Neural progenitor cell (in vitro differentiated cells): ENCODE measurements around the gene GFAP. TPM values are rescaled to one million over a fixed set of nuclear protein-coding genes. Genes with fewer than 3 reads are reported as not detected.
A peak's percentile ranks its signal among the peaks of the same experiment; 100 is the strongest.

ENCODE experiments used
- DNase-seq: peaks from one replicate; pipeline ENCODE4 v3.0.0-alpha.2; 2016; ENCODE audit warnings: low spot score
- H2AFZ ChIP-seq: fragments of 200-600 bp; sonication (generic); replicated peaks from 2 replicates; pipeline ENCODE4 v1.6.1; 2016; ENCODE audit warnings: antibody characterized with exemption
- H3F3A ChIP-seq: fragments of 200-600 bp; sonication (generic); 2 replicates; pipeline ENCODE4 v1.6.1; 2016; ENCODE audit warnings: antibody characterized with exemption, low read depth
- H3K27ac ChIP-seq: fragments of 200-600 bp; sonication (generic); 2 replicates; pipeline ENCODE4 v1.5.1; 2016; ENCODE audit warnings: mild to moderate bottlenecking
- H3K27me3 ChIP-seq: fragments of 200-600 bp; sonication (generic); 2 replicates; pipeline ENCODE4 v1.6.1; 2016; ENCODE audit warnings: mild to moderate bottlenecking, moderate library complexity
- H3K36me3 ChIP-seq: fragments of 200-600 bp; sonication (generic); 2 replicates; pipeline ENCODE4 v1.5.1; 2016
- H3K4me1 ChIP-seq: fragments of 200-600 bp; sonication (generic); 2 replicates; pipeline ENCODE4 v1.6.1; 2016; ENCODE audit warnings: mixed run types
- H3K4me2 ChIP-seq: fragments of 200-600 bp; sonication (generic); 2 replicates; pipeline ENCODE4 v1.6.1; 2016
- H3K4me3 ChIP-seq: fragments of 200-600 bp; sonication (generic); 2 replicates; pipeline ENCODE4 v1.5.1; 2016
- H3K79me2 ChIP-seq: fragments of 200-600 bp; sonication (generic); 2 replicates; pipeline ENCODE4 v1.6.1; 2016; ENCODE audit warnings: low read depth
- H3K9ac ChIP-seq: fragments of 200-600 bp; sonication (generic); 2 replicates; pipeline ENCODE4 v1.6.1; 2016
- H3K9me3 ChIP-seq: fragments of 200-600 bp; sonication (generic); 2 replicates; pipeline ENCODE4 v1.5.1; 2016; ENCODE audit warnings: low read depth
- H4K20me1 ChIP-seq: fragments of 200-600 bp; sonication (generic); 2 replicates; pipeline ENCODE4 v1.6.1; 2016; ENCODE audit warnings: low read depth
- H3K27ac Mint-ChIP-seq: 3 replicates; pipeline ENCODE4 v1.8.0; 2021; ENCODE audit warnings: mixed read lengths
- H3K27me3 Mint-ChIP-seq: 2 replicates; pipeline ENCODE4 v1.8.0; 2022; ENCODE audit warnings: low read depth, mild to moderate bottlenecking, inconsistent platforms, moderate library complexity, mixed read lengths; ENCODE audit not compliant: insufficient read depth
- H3K36me3 Mint-ChIP-seq: 3 replicates; pipeline ENCODE4 v1.8.0; 2021; ENCODE audit warnings: mixed read lengths
- H3K4me1 Mint-ChIP-seq: 3 replicates; pipeline ENCODE4 v1.8.0; 2021; ENCODE audit warnings: mixed read lengths
- H3K4me3 Mint-ChIP-seq: 3 replicates; pipeline ENCODE4 v1.8.0; 2021; ENCODE audit warnings: mild to moderate bottlenecking, moderate library complexity, mixed read lengths
- H3K9me3 Mint-ChIP-seq: 3 replicates; pipeline ENCODE4 v1.8.0; 2020; ENCODE audit warnings: mixed read lengths
- CTCF ChIP-seq: fragments of 200-600 bp; sonication (generic); IDR thresholded peaks from 2 replicates; pipeline ENCODE4 v1.5.1; 2017; ENCODE audit warnings: antibody characterized with exemption, mild to moderate bottlenecking
- EZH2 ChIP-seq: fragments of 200-600 bp; sonication (generic); IDR thresholded peaks from 2 replicates; pipeline ENCODE4 v1.6.1; 2017; ENCODE audit warnings: antibody characterized with exemption, mild to moderate bottlenecking, moderate library complexity
- EZH2phosphoT487 ChIP-seq: fragments of 200-600 bp; sonication (generic); IDR thresholded peaks from 2 replicates; pipeline ENCODE4 v1.6.1; 2017; ENCODE audit warnings: antibody characterized with exemption
- total RNA-seq: library from RNA; depleted of rRNA; stranded (reverse); fragments of >200 nt; gene quantifications from 2 replicates; pipeline ENCODE4 v1.2.3, GENCODE V29; 2015; ENCODE audit warnings: low replicate concordance

Gene GFAP
- total RNA-seq, 1 donor from 2014 or later: 0.45 TPM

DNA sequence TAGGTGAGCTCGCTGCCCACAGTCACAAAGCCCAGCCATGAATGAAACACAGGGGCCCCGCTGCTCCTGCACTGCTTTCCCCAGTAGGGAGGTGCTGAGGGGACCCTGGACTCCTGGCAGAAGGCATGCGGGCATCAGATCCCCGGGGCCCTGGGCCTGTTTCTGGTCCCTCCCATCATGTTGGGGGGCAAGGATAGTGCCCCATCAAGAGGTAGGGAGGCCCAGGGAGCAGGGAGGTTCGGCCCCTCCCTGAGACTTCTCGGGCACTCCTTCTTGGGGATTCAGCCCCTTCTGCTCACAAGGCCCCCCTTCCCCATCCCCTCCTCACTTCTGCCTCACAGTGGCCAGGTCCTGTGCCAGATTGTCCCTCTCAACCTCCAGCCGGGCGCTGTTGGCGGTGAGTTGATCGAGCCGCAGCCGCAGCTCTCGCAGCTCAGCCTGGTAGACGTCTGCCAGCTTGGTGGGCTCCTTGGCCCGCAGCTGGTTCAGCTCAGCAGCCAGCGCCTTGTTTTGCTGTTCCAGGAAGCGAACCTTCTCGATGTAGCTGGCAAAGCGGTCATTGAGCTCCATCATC is 515 bp downstream of the GFAP start:
- TF ChIP-seq EZH2: no peak
- H3K27me3 Mint-ChIP-seq: peaks cover 18% of the 10 kb centered on the region
- H3K27ac ChIP-seq: no peak overlapping the region

DNA sequence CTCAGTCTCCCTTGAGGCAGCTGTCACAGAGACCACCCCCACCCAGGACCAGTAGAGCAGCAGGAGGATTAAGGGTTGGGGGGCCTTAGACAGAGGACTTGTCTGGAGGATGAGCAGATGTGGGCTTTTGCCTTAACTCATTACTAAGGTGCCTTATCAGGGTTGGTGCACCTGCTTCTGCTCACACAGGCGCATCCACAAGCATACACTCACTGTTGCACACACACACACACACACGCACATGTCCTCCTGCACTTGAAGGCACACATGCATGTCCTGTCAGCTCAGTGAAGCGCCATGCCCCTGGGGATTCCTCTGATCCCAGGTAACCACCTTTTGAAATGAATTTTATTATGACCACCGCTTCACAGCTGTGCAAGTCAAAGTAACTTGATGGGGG is 1.2 kb downstream of the GFAP start:
- Histone ChIP-seq H3K4me2 (no peak overlapping the region), H3K79me2 (no peaks in the 10 kb centered on the region), H4K20me1 (no peaks in the 10 kb centered on the region), H3K27me3 (peaks cover 45% of the 10 kb centered on the region), H3K4me3 (no peak overlapping the region), H3K4me1 (peaks cover 4% of the 10 kb centered on the region), H3K27ac (no peak overlapping the region), H3K9ac (no peak overlapping the region), H3F3A (no peaks in the 10 kb centered on the region), H2AFZ (no peak overlapping the region), H3K36me3 (no peaks in the 10 kb centered on the region), H3K9me3 (no peaks in the 10 kb centered on the region)
- Mint-ChIP-seq H3K27ac (no peak overlapping the region), H3K27me3 (peaks cover 18% of the 10 kb centered on the region), H3K4me3 (no peak overlapping the region), H3K4me1 (peaks cover 19% of the 10 kb centered on the region), H3K9me3 (no peaks in the 10 kb centered on the region), H3K36me3 (no peaks in the 10 kb centered on the region)
- TF ChIP-seq EZH2phosphoT487 (no peak), EZH2 (no peak), CTCF (no peak)
- no peak for DNase-seq

More for the DNA sequence above, 515 bp downstream of the GFAP start:
- H2AFZ ChIP-seq: no peak overlapping the region
- H3K9me3 ChIP-seq: no peaks in the 10 kb centered on the region
- H3F3A ChIP-seq: no peaks in the 10 kb centered on the region
- H3K4me1 ChIP-seq: peaks cover 4% of the 10 kb centered on the region
- H3K27ac Mint-ChIP-seq: no peak overlapping the region
- H3K4me3 Mint-ChIP-seq: no peak overlapping the region
- no peaks in the 10 kb centered on the region for H3K36me3 ChIP-seq
- no peaks in the 10 kb centered on the region for H3K36me3 Mint-ChIP-seq
- no peaks in the 10 kb centered on the region for H3K79me2 ChIP-seq
- H4K20me1 ChIP-seq: no peaks in the 10 kb centered on the region
- H3K4me1 Mint-ChIP-seq: peaks cover 19% of the 10 kb centered on the region
- no peaks in the 10 kb centered on the region for H3K9me3 Mint-ChIP-seq
- peaks cover 45% of the 10 kb centered on the region for H3K27me3 ChIP-seq
- H3K4me2 ChIP-seq: no peak overlapping the region
- no peak for DNase-seq
- H3K4me3 ChIP-seq: no peak overlapping the region
- H3K9ac ChIP-seq: no peak overlapping the region

DNA sequence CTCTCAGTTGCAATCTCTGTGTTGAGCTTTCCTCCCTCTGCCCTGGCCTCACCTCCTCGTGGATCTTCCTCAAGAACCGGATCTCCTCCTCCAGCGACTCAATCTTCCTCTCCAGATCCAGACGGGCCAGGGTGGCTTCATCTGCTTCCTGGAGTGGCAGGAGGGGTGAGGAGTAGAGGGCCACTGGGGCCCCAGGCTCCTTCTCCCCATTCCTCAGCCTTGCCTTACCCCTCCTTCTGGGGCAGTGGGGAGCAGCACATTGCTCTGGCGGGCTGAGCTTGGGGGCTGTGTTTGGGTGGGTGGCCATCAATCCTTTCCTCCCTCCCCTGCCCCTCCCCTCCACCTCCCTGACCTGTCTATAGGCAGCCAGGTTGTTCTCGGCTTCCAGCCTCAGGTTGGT is 1.6 kb downstream of the GFAP start:
- no peak overlapping the region for H3K9ac ChIP-seq
- H3K4me1 Mint-ChIP-seq: peaks cover 19% of the 10 kb centered on the region
- H3K36me3 ChIP-seq: no peaks in the 10 kb centered on the region
- no peak overlapping the region for H3K4me3 ChIP-seq
- no peaks in the 10 kb centered on the region for H4K20me1 ChIP-seq
- peaks cover 18% of the 10 kb centered on the region for H3K27me3 Mint-ChIP-seq
- no peak overlapping the region for H3K27ac Mint-ChIP-seq
- no peaks in the 10 kb centered on the region for H3K9me3 ChIP-seq
- H3K4me2 ChIP-seq: no peak overlapping the region
- H3K4me1 ChIP-seq: peaks cover 4% of the 10 kb centered on the region
- TF ChIP-seq CTCF (no peak), EZH2phosphoT487 (no peak), EZH2 (no peak)
- no peaks in the 10 kb centered on the region for H3K79me2 ChIP-seq
- H3K4me3 Mint-ChIP-seq: no peak overlapping the region
- no peaks in the 10 kb centered on the region for H3K9me3 Mint-ChIP-seq
- H3K27me3 ChIP-seq: peaks cover 45% of the 10 kb centered on the region
- H3K36me3 Mint-ChIP-seq: no peaks in the 10 kb centered on the region
- DNase-seq: no peak
- no peaks in the 10 kb centered on the region for H3F3A ChIP-seq
- H3K27ac ChIP-seq: no peak overlapping the region
- no peak overlapping the region for H2AFZ ChIP-seq

DNA sequence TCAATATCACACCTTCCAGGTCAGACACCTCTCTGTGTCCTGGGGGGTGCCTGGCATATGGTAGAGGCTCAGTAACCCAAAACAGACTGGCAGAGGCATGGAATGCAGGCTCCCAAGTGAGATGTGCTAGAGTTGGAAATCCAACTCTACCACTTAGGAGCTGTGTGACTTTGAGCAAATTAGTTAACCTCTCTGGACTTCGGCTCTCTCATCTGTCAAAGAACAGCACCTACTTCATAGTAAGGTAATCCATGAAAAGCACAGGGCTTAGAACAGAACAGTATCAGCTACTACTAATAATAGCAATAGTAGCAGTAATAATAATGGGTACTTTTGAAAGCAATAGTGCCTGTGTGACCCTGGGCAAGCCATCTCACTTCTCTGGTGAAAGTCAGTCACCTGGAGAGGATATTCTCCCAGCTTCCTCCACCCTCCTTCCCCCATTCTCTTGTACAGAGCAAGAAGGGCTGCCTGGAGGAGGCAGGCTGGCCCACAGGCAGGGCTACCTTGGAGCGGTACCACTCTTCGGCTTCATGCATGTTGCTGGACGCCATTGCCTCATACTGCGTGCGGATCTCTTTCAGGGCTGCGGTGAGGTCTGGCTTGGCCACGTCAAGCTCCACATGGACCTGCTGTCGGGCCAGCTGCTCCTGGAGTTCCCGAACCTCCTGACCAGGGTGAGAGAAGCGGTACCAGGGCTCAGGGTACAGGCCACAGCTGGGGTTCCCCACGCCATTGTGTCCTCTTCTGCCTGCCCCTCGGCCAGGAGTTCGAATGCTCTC is 2.3 kb downstream of the GFAP start:
- H3K9ac ChIP-seq: no peak overlapping the region
- Mint-ChIP-seq H3K36me3 (no peaks in the 10 kb centered on the region), H3K4me3 (no peak overlapping the region), H3K27ac (peak overlapping the region; percentile 1), H3K27me3 (peaks cover 20% of the 10 kb centered on the region), H3K4me1 (peaks cover 19% of the 10 kb centered on the region), H3K9me3 (no peaks in the 10 kb centered on the region)
- DNase-seq: no peak
- no peaks in the 10 kb centered on the region for H3F3A ChIP-seq
- no peak overlapping the region for H3K27ac ChIP-seq
- no peaks in the 10 kb centered on the region for H3K9me3 ChIP-seq
- TF ChIP-seq EZH2 (no peak), EZH2phosphoT487 (no peak), CTCF (no peak)
- no peaks in the 10 kb centered on the region for H3K79me2 ChIP-seq
- peaks cover 45% of the 10 kb centered on the region for H3K27me3 ChIP-seq
- H3K4me3 ChIP-seq: no peak overlapping the region
- no peaks in the 10 kb centered on the region for H4K20me1 ChIP-seq
- no peaks in the 10 kb centered on the region for H3K36me3 ChIP-seq
- peaks cover 4% of the 10 kb centered on the region for H3K4me1 ChIP-seq
- H3K4me2 ChIP-seq: no peak overlapping the region
- no peak overlapping the region for H2AFZ ChIP-seq
